Panc1 (cell line): ENCODE data around the gene SOCS6. TPM values are rescaled to one million over a fixed set of nuclear protein-coding genes. Genes with fewer than 3 reads are reported as not detected.

Experiments used
- ATAC-seq: fragments of 200-7000 bp; cut with Tn5 transposase; 2 replicates; pipeline ENCODE4 v1.9.1; 2020; ENCODE audit warnings: mild to moderate bottlenecking, moderate library complexity
- BruUV-seq: library from RNA; stranded (reverse); fragments of 400-500 nt; replicated peaks from 2 replicates; lab custom pipeline; 2021; lab: Mats Ljungman, UMichigan
- CTCF ChIA-PET: fragments of 300-600 bp; sonication (Branson Sonifier 250); formaldehyde crosslinking; loops from one replicate; lab custom pipeline; 2022; ENCODE audit warnings: antibody characterized with exemption; lab: Charles Lee
- POLR2A ChIA-PET: fragments of 300-600 bp; sonication (Branson Sonifier 250); formaldehyde crosslinking; loops from one replicate; lab custom pipeline; 2022; ENCODE audit warnings: antibody characterized with exemption; lab: Charles Lee
- DNase-seq: peaks from one replicate; pipeline ENCODE4 v3.0.0-alpha.2; 2010; ENCODE audit warnings: low read depth, low spot score
- H3K27ac ChIP-seq: 2 replicates; pipeline ENCODE4 v1.5.1; 2011; ENCODE audit warnings: mild to moderate bottlenecking, low read length, inconsistent platforms
- H3K27me3 ChIP-seq: fragments of 200-500 bp; sonication (Bioruptor generic); 2 replicates; pipeline ENCODE4 v1.6.0; 2014; ENCODE audit warnings: low read length, inconsistent platforms; ENCODE audit not compliant: control insufficient read depth, insufficient read depth
- H3K36me3 ChIP-seq: fragments of 200-500 bp; sonication (Bioruptor generic); 2 replicates; pipeline ENCODE4 v1.5.1; 2014; ENCODE audit warnings: inconsistent platforms, mild to moderate bottlenecking, low read length, moderate library complexity; ENCODE audit not compliant: control insufficient read depth, insufficient read depth
- H3K4me1 ChIP-seq: 2 replicates; pipeline ENCODE4 v1.5.1; 2011; ENCODE audit warnings: inconsistent platforms, mild to moderate bottlenecking, low read length, moderate library complexity; ENCODE audit not compliant: control insufficient read depth, insufficient read depth
- H3K4me3 ChIP-seq, 2 experiments: 2 replicates each; pipeline ENCODE4 v1.5.1; 2011 to 2012; ENCODE audit warnings: low read depth in 2 of 2, low read length in 2 of 2, mild to moderate bottlenecking in 2 of 2, inconsistent platforms in 1 of 2, moderate library complexity in 1 of 2
- H3K9me3 ChIP-seq: fragments of 200-500 bp; sonication (Bioruptor generic); 2 replicates; pipeline ENCODE4 v1.5.1; 2014; ENCODE audit warnings: low read depth, mild to moderate bottlenecking, inconsistent platforms, low read length, moderate library complexity; ENCODE audit not compliant: control insufficient read depth, insufficient read depth
- POLR2AphosphoS5 ChIP-seq: IDR thresholded peaks from 2 replicates; pipeline ENCODE4 v1.6.1; 2012; ENCODE audit warnings: mild to moderate bottlenecking, low read depth, low read length, moderate library complexity
- SIN3A ChIP-seq: IDR thresholded peaks from 2 replicates; pipeline ENCODE4 v1.6.1; 2012; ENCODE audit warnings: low read depth, mild to moderate bottlenecking, low read length, moderate library complexity, borderline replicate concordance; ENCODE audit not compliant: insufficient read depth
- TCF7L2 ChIP-seq: IDR thresholded peaks from 2 replicates; pipeline ENCODE4 v1.6.1; 2011; ENCODE audit warnings: mild to moderate bottlenecking, low read depth, low read length, inconsistent platforms
- in situ Hi-C: cut with HindIII; loops from 2 replicates; pipeline ENCODE4 v1.10.0; 2016; ENCODE audit warnings: low sequenced_read_pairs, low pct_unique_long_range_greater_than_20kb
- intact Hi-C: fragments of 100-400 bp; cut with micrococcal nuclease; formaldehyde crosslinking; loops from one replicate; pipeline ENCODE4 v1.10.0; 2022; ENCODE audit not compliant: unreplicated experiment
- total RNA-seq: library from RNA; stranded (reverse); gene quantifications from one replicate; pipeline ENCODE4 v1.2.1, GENCODE V29; 2021; ENCODE audit not compliant: unreplicated experiment
- TF ChIP-seq, protein P1 (sequence below): fragments of 450-650 bp; IDR thresholded peaks from 2 replicates; pipeline ENCODE4 v1.5.1; 2017; ENCODE audit warnings: mild to moderate bottlenecking
- TF ChIP-seq, protein P2 (sequence below), 2 experiments: IDR thresholded peaks; 2 replicates each; pipeline ENCODE4 v1.6.1; 2011 to 2012; ENCODE audit warnings: low read depth in 2 of 2, control low read depth in 1 of 2, low read length in 1 of 2, mild to moderate bottlenecking in 1 of 2, moderate library complexity in 1 of 2; ENCODE audit not compliant: insufficient read depth in 1 of 2

The SOCS6 gene
- total RNA-seq, 1 experiment from 2014 or later, result 43.0 TPM

DNA sequence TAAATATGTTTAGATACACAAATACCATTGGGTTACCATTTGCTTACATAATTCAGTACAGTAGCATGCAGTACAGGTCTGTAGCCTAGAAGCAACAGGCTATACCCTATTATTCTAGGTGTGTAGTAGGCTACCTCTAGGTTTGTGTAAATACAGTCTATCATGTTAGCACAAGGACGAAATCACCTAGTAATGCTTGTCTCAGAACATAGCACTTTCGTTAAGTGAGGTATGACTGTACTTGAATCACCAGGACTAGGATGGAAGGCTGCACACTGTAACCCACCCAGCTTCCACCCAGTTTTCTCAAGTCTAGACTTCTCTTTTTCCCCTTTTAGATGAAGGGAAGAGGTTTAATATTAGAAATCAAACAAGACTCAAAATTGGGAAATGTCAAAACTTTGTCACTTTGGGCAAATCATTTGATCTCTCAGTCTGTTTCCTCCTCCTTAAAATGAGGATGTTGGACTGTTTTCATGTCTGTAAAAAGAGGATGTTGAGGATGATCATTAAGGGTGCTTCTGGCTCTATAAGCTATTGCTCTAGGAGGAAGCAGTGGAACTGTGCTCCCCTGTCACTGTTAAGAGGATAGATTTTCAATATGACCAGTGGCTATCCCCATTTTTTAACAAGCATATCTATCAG is 3.7 kb upstream of the SOCS6 start:
- H3K4me1 ChIP-seq, result peaks cover 18% of the 10 kb centered on the region

DNA sequence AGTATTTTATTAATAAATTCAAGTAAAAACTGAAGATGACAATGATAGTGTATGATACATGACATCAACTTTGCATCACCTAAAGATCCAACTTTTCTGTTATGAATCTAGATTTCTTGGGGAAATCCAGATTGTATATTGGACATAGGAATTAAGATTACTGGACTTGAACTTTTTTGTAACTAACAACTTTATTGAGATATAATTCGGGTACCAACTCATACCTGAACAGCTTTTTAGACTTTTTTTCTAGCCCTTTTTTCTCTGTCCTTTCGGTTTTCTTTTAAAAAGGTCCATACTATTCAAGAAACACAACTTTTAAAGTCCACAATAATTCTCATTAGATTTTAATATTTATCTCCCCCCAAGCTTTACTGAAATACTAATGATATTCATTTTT is 1.1 kb upstream of the SOCS6 start:
- CTCF ChIA-PET, result interaction anchor here (0.7 kb wide), 1 partner anchor 82 kb away, joined by 5 read pairs; no protein-coding TSS in a partner anchor
- no peaks in the 10 kb centered on the region for H3K27me3 ChIP-seq
- DNase-seq, result no peak
- peaks cover 18% of the 10 kb centered on the region for H3K4me1 ChIP-seq
- TF ChIP-seq TCF7L2 (no peak), SIN3A (no peak), POLR2AphosphoS5 (no peak)
- TF ChIP-seq, protein P1, sequence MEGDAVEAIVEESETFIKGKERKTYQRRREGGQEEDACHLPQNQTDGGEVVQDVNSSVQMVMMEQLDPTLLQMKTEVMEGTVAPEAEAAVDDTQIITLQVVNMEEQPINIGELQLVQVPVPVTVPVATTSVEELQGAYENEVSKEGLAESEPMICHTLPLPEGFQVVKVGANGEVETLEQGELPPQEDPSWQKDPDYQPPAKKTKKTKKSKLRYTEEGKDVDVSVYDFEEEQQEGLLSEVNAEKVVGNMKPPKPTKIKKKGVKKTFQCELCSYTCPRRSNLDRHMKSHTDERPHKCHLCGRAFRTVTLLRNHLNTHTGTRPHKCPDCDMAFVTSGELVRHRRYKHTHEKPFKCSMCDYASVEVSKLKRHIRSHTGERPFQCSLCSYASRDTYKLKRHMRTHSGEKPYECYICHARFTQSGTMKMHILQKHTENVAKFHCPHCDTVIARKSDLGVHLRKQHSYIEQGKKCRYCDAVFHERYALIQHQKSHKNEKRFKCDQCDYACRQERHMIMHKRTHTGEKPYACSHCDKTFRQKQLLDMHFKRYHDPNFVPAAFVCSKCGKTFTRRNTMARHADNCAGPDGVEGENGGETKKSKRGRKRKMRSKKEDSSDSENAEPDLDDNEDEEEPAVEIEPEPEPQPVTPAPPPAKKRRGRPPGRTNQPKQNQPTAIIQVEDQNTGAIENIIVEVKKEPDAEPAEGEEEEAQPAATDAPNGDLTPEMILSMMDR, result no peak
- TF ChIP-seq, protein P2, sequence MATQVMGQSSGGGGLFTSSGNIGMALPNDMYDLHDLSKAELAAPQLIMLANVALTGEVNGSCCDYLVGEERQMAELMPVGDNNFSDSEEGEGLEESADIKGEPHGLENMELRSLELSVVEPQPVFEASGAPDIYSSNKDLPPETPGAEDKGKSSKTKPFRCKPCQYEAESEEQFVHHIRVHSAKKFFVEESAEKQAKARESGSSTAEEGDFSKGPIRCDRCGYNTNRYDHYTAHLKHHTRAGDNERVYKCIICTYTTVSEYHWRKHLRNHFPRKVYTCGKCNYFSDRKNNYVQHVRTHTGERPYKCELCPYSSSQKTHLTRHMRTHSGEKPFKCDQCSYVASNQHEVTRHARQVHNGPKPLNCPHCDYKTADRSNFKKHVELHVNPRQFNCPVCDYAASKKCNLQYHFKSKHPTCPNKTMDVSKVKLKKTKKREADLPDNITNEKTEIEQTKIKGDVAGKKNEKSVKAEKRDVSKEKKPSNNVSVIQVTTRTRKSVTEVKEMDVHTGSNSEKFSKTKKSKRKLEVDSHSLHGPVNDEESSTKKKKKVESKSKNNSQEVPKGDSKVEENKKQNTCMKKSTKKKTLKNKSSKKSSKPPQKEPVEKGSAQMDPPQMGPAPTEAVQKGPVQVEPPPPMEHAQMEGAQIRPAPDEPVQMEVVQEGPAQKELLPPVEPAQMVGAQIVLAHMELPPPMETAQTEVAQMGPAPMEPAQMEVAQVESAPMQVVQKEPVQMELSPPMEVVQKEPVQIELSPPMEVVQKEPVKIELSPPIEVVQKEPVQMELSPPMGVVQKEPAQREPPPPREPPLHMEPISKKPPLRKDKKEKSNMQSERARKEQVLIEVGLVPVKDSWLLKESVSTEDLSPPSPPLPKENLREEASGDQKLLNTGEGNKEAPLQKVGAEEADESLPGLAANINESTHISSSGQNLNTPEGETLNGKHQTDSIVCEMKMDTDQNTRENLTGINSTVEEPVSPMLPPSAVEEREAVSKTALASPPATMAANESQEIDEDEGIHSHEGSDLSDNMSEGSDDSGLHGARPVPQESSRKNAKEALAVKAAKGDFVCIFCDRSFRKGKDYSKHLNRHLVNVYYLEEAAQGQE (IDR thresholded peaks at IDR 0.05; ENCODE audit: insufficient read depth in 1 of 2, low read depth in 2 of 2, low read length in 1 of 2), result no peak
- H3K4me3 ChIP-seq, result peak overlapping the region in 1 of 2 experiments; percentile 77; a peak in 2 of 4 replicates
- in situ Hi-C loops, result no loop called here
- POLR2A ChIA-PET, result interaction anchor here (0.6 kb wide), 1 partner anchor 134 kb away, joined by 4 read pairs; no protein-coding TSS in a partner anchor
- intact Hi-C loops, result no loop called here
- peak overlapping the region; percentile 87 for H3K27ac ChIP-seq
- BruUV-seq, result TSS peak; percentile 89
- ATAC-seq, result no peak
- H3K9me3 ChIP-seq, result no peaks in the 10 kb centered on the region
- H3K36me3 ChIP-seq, result no peaks in the 10 kb centered on the region

More for the DNA sequence above, 3.7 kb upstream of the SOCS6 start:
- in situ Hi-C loops, result no loop called here
- POLR2A ChIA-PET, result no interaction called here
- intact Hi-C loops, result no loop called here
- H3K27ac ChIP-seq, result peak overlapping the region; percentile 87
- DNase-seq, result no peak
- no peaks in the 10 kb centered on the region; the same call in 1 of the 2 replicates for H3K9me3 ChIP-seq
- H3K4me3 ChIP-seq, result no peak overlapping the region
- CTCF ChIA-PET, result no interaction called here
- BruUV-seq, result no TSS peak
- TF ChIP-seq, protein P1, result no peak
- TF ChIP-seq TCF7L2, result no peak
- no peak for TF ChIP-seq POLR2AphosphoS5
- TF ChIP-seq, protein P2 (IDR thresholded peaks at IDR 0.05; ENCODE audit: insufficient read depth in 1 of 2, low read depth in 2 of 2, low read length in 1 of 2), result no peak
- TF ChIP-seq SIN3A, result no peak
- H3K36me3 ChIP-seq, result no peaks in the 10 kb centered on the region
- H3K27me3 ChIP-seq, result no peaks in the 10 kb centered on the region
- no peak for ATAC-seq
